Upper lobe of left lung (tissue), 6 donors: Measurements from ENCODE around the gene CHDH. TPM values are rescaled to one million over a fixed set of nuclear protein-coding genes. Genes with fewer than 3 reads are reported as not detected.

Experiments
- ATAC-seq, 2 donors: fragments of 200-7000 bp; cut with Tn5 transposase; one replicate each; pipeline ENCODE4 v1.9.1; 2022; ENCODE audit warnings: mild to moderate bottlenecking in 2 of 2, moderate library complexity in 2 of 2; ENCODE audit not compliant: low FRiP score in 2 of 2
- DNase-seq, 2 donors: peaks; one replicate each; pipeline ENCODE4 v3.0.0-alpha.2; 2019 to 2020
- H3K27ac ChIP-seq, 4 donors: fragments of 200-600 bp; sonication (generic); one replicate each; pipeline ENCODE4 v1.5.1; 2016 to 2019
- H3K27me3 ChIP-seq, 4 donors: fragments of 200-600 bp; sonication (generic); one replicate each; pipeline ENCODE4 v1.5.1; 2017 to 2019
- H3K36me3 ChIP-seq, 4 donors: fragments of 200-600 bp; sonication (generic); one replicate each; pipeline ENCODE4 v1.5.1; 2016 to 2019
- H3K4me1 ChIP-seq, 4 donors: fragments of 200-600 bp; sonication (generic); one replicate each; pipeline ENCODE4 v1.5.1; 2018 to 2019
- H3K4me3 ChIP-seq, 4 donors: fragments of 200-600 bp; sonication (generic); one replicate each; pipeline ENCODE4 v1.5.1; 2017 to 2019; ENCODE audit warnings: mild to moderate bottlenecking in 2 of 4, moderate library complexity in 1 of 4
- H3K9me3 ChIP-seq, 4 donors: fragments of 200-600 bp; sonication (generic); one replicate each; pipeline ENCODE4 v1.5.1; 2018 to 2019
- CTCF ChIP-seq, 6 experiments: fragments of 450-650 bp in 4 of 6; fragments of 200-600 bp in 2 of 6; sonication (generic) in 2 of 6; IDR thresholded peaks; one replicate each; pipeline ENCODE4 v1.5.1; 2016 to 2019; ENCODE audit warnings: antibody characterized with exemption in 6 of 6
- EP300 ChIP-seq, 4 donors: sonication (generic); formaldehyde crosslinking; IDR thresholded peaks; one replicate each; pipeline ENCODE4 v1.5.1; 2017; ENCODE audit warnings: antibody characterized with exemption in 4 of 4, control low read depth in 2 of 4
- POLR2A ChIP-seq, 4 donors: fragments of 450-650 bp; IDR thresholded peaks; one replicate each; pipeline ENCODE4 v1.5.1; 2016 to 2017; ENCODE audit warnings: antibody characterized with exemption in 4 of 4, mild to moderate bottlenecking in 2 of 4
- POLR2AphosphoS5 ChIP-seq, 2 donors: sonication (generic); formaldehyde crosslinking; IDR thresholded peaks; one replicate each; pipeline ENCODE4 v1.5.1; 2017; ENCODE audit warnings: antibody characterized with exemption in 2 of 2
- WGBS, 2 donors: methylation state at CpG; one replicate each; pipeline ENCODE4 v1.1.5; 2017 to 2018; 5-methylcytosine and 5-hydroxymethylcytosine counted together
- total RNA-seq, 6 donors: library from RNA; depleted of rRNA in 4 of 6; stranded (reverse); fragments of >200 nt in 4 of 6; gene quantifications; one replicate each; pipeline versions ENCODE4 v1.1.0 to v1.2.1, GENCODE V29; 2016 to 2021
- donor health status: DM: no; HTN: no; CAD: no; lungs with moderate emphysema.
- donor health status: DM: no; HTN: yes; CAD: no; lungs with severe emphysema.

CHDH gene
- total RNA-seq, 6 donors from 2014 or later, result 9.1 to 20.9 (median 13.9) TPM

GRCh38 chr3:53801319-53801718, 44.9 kb downstream of the CHDH start:
- ATAC-seq, result no peak
- Histone ChIP-seq H3K4me1 (no peaks in the 10 kb centered on the region), H3K9me3 (no peaks in the 10 kb centered on the region), H3K4me3 (no peak overlapping the region), H3K36me3 (peaks cover 0 to 3% (median 0%) of the 10 kb centered on the region in 4 donors), H3K27me3 (no peaks in the 10 kb centered on the region), H3K27ac (no peak overlapping the region)
- 95 to 96% methylated on average over 4 to 9 of the region's 9 CpGs for WGBS, 2 donors
- TF ChIP-seq EP300 (IDR thresholded peaks at IDR 0.05) (no peak), CTCF (IDR thresholded peaks at IDR 0.05) (no peak), POLR2AphosphoS5 (IDR thresholded peaks at IDR 0.05) (no peak), POLR2A (IDR thresholded peaks at IDR 0.05) (no peak)
- DNase-seq, result no peak

GRCh38 chr3:53800041-53800906, 45.9 kb downstream of the CHDH start:
- whole genome bisulfite sequencing, 2 donors, result 81 to 82% methylated on average over 13 to 16 of the region's 16 CpGs
- DNase-seq, result no peak
- ATAC-seq, result no peak

GRCh38 chr3:53799338-53799865, 46.8 kb downstream of the CHDH start:
- TF ChIP-seq CTCF (IDR thresholded peaks at IDR 0.05) (no peak), EP300 (IDR thresholded peaks at IDR 0.05) (no peak), POLR2AphosphoS5 (IDR thresholded peaks at IDR 0.05) (no peak), POLR2A (IDR thresholded peaks at IDR 0.05) (no peak)
- Histone ChIP-seq H3K9me3 (no peaks in the 10 kb centered on the region), H3K4me3 (no peak overlapping the region), H3K27ac (no peak overlapping the region), H3K4me1 (no peaks in the 10 kb centered on the region), H3K27me3 (no peaks in the 10 kb centered on the region), H3K36me3 (peaks cover 0 to 3% (median 0%) of the 10 kb centered on the region in 4 donors)
- WGBS, 2 donors, result 90 to 92% methylated on average over 4 to 12 of the region's 12 CpGs
- DNase-seq, result no peak
- no peak for ATAC-seq

More at GRCh38 chr3:53800041-53800906, 45.9 kb downstream of the CHDH start:
- TF ChIP-seq POLR2A (IDR thresholded peaks at IDR 0.05) (no peak), POLR2AphosphoS5 (IDR thresholded peaks at IDR 0.05) (no peak), EP300 (IDR thresholded peaks at IDR 0.05) (no peak), CTCF (IDR thresholded peaks at IDR 0.05) (no peak)
- no peaks in the 10 kb centered on the region for H3K27me3 ChIP-seq
- H3K27ac ChIP-seq, result no peak overlapping the region
- H3K4me3 ChIP-seq, result no peak overlapping the region
- peaks cover 0 to 3% (median 0%) of the 10 kb centered on the region in 4 donors for H3K36me3 ChIP-seq
- H3K4me1 ChIP-seq, result no peaks in the 10 kb centered on the region
- H3K9me3 ChIP-seq, result no peaks in the 10 kb centered on the region

GRCh38 chr3:53798144-53798543, 48.1 kb downstream of the CHDH start:
- ATAC-seq (no peak), DNase-seq (no peak)
- no peaks in the 10 kb centered on the region for H3K9me3 ChIP-seq

More at GRCh38 chr3:53798144-53798543, 48.1 kb downstream of the CHDH start:
- no peaks in the 10 kb centered on the region for H3K27me3 ChIP-seq
- H3K4me1 ChIP-seq, result no peaks in the 10 kb centered on the region
- peaks cover 0 to 3% (median 0%) of the 10 kb centered on the region in 4 donors for H3K36me3 ChIP-seq
- TF ChIP-seq EP300 (IDR thresholded peaks at IDR 0.05), result no peak
- TF ChIP-seq POLR2A (IDR thresholded peaks at IDR 0.05), result no peak
- TF ChIP-seq CTCF (IDR thresholded peaks at IDR 0.05), result no peak
- no peak for TF ChIP-seq POLR2AphosphoS5 (IDR thresholded peaks at IDR 0.05)
- H3K4me3 ChIP-seq, result no peak overlapping the region
- no peak overlapping the region for H3K27ac ChIP-seq
- 72 to 100% methylated on average over 1 to 8 of the region's 8 CpGs for WGBS, 2 donors
